GF-D8 (cell line): ENCODE results near the gene KCND2.
"Not testable (repeated sequence)": the region's sequence is repeated elsewhere in the genome, so short reads cannot be mapped to it uniquely, and the experiment has no call there.

Source experiments
- DNase-seq: peaks from one replicate; lab custom pipeline; 2025; lab: John Stamatoyannopoulos, UW

Gene KCND2

GRCh38 chr7:120587243-120587642 lies 314.3 kb downstream of the KCND2 start:
- DNase-seq: no peak

- no peak for DNase-seq
Observed at GRCh38 chr7:120588416-120588815, 315.4 kb downstream of the KCND2 start.

GRCh38 chr7:120588862-120589261 lies 315.9 kb downstream of the KCND2 start:
- DNase-seq: no peak

GRCh38 chr7:120600607-120601006 lies 327.6 kb downstream of the KCND2 start:
- DNase-seq: no peak

- DNase-seq: no peak
Observed at GRCh38 chr7:120603366-120603765, 330.4 kb downstream of the KCND2 start.

GRCh38 chr7:120609136-120609753 lies 336.3 kb downstream of the KCND2 start:
- no peak for DNase-seq

- no peak for DNase-seq
Observed at GRCh38 chr7:120611975-120612374, 339.0 kb downstream of the KCND2 start.

- DNase-seq: no peak
Observed at GRCh38 chr7:120615703-120616102, 342.7 kb downstream of the KCND2 start.

GRCh38 chr7:120617275-120617674 lies 344.3 kb downstream of the KCND2 start:
- DNase-seq: no peak

- DNase-seq: no peak
Observed at GRCh38 chr7:120628251-120628650, 355.3 kb downstream of the KCND2 start.

- DNase-seq: no peak
Observed at GRCh38 chr7:120639884-120640283, 366.9 kb downstream of the KCND2 start.

GRCh38 chr7:120645966-120646365 lies 373.0 kb downstream of the KCND2 start:
- DNase-seq: no peak

- DNase-seq: no peak
Observed at GRCh38 chr7:120654241-120654640, 381.3 kb downstream of the KCND2 start.

- DNase-seq: no peak
Observed at GRCh38 chr7:120658516-120658915, 385.5 kb downstream of the KCND2 start.

- no peak for DNase-seq
Observed at GRCh38 chr7:120662291-120662690, 389.3 kb downstream of the KCND2 start.

- DNase-seq: no peak
Observed at GRCh38 chr7:120665068-120665467, 392.1 kb downstream of the KCND2 start.

GRCh38 chr7:120675076-120675475 lies 402.1 kb downstream of the KCND2 start:
- no peak for DNase-seq

- DNase-seq: no peak
Observed at GRCh38 chr7:120677535-120677934, 404.6 kb downstream of the KCND2 start.

GRCh38 chr7:120680985-120681384 lies 408.0 kb downstream of the KCND2 start:
- DNase-seq: no peak

GRCh38 chr7:120684463-120684862 lies 411.5 kb downstream of the KCND2 start:
- no peak for DNase-seq

GRCh38 chr7:120691915-120692314 lies 418.9 kb downstream of the KCND2 start:
- DNase-seq: no peak

- DNase-seq: no peak
Observed at GRCh38 chr7:120695848-120696247, 422.9 kb downstream of the KCND2 start.

- DNase-seq: no peak
Observed at GRCh38 chr7:120700796-120701195, 427.8 kb downstream of the KCND2 start.

GRCh38 chr7:120702408-120702807 lies 429.4 kb downstream of the KCND2 start:
- not testable (repeated sequence) for DNase-seq
